GM19452 (cell line): ENCODE measurements around the gene RXFP2.
A peak's percentile ranks its signal among the peaks of the same experiment; 100 is the strongest.

ENCODE experiments used
- ATAC-seq: cut with Tn5 transposase; IDR thresholded peaks from one replicate; pipeline ENCODE4 v1.9.1; 2021; ENCODE audit not compliant: unreplicated experiment

Gene RXFP2, protein sequence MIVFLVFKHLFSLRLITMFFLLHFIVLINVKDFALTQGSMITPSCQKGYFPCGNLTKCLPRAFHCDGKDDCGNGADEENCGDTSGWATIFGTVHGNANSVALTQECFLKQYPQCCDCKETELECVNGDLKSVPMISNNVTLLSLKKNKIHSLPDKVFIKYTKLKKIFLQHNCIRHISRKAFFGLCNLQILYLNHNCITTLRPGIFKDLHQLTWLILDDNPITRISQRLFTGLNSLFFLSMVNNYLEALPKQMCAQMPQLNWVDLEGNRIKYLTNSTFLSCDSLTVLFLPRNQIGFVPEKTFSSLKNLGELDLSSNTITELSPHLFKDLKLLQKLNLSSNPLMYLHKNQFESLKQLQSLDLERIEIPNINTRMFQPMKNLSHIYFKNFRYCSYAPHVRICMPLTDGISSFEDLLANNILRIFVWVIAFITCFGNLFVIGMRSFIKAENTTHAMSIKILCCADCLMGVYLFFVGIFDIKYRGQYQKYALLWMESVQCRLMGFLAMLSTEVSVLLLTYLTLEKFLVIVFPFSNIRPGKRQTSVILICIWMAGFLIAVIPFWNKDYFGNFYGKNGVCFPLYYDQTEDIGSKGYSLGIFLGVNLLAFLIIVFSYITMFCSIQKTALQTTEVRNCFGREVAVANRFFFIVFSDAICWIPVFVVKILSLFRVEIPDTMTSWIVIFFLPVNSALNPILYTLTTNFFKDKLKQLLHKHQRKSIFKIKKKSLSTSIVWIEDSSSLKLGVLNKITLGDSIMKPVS

DNA sequence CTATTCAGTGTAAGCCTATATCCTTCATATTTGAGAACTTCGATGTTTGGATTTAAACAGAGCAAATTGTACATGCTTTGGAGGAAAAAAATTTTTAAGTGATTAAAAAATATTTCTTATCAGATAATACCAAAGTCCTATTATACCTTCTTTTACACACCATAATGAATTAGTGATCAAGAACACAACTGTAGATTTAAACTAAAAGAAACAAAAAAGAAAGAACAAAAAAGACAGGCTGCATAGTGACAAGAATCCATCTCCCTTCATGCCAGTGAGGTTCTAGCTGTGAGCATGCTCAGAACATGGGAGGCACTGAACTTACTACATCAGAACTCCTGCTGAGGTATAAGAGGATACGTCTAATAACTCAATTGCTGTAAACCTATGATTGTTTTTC lies at the start of gene RXFP2:
Gene RXFP2, plus strand, starts transcription at position 301 of the 400 bp plus-strand sequence. Its CDS starts 87 bp downstream, at position 388.
- ATAC-seq = no peak

DNA sequence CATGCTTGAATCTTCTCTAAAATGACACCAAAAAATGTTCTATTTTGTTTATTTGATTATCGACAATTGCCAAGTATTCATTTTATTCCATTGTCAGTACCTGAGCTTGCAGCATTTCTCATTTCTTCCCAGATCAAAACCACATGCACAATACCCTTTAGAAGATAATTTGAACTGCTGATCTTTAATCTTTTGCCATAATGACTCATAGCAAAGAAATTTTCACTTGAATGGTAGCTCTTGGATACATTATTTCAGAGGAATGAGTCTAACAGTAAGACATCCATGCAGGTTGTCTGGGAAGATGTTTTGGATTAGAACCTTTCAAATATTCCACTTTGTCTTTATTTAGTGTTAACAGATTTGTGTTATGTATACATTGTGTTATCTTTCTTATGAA lies 42.0 kb upstream of the RXFP2 start:
- no peak for ATAC-seq

DNA sequence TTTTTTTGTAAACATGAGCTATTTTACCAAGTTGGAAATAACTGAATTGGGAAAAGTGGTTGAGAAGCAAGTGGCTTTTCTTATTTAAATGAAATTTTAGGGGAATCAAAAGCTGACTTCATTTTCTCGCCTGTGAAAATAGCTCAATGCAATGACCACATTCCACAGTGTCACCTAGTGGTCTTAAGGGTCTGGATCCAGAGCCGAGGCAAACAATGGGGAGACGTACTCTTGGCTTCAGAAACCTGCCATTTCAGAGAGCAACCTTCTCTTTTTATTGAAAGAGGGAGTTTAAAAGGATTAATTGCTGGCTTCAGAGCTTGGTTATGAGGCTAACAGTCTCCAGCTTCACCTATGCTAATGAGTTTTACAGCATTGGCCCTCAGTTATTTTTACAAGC lies 39.7 kb upstream of the RXFP2 start:
- ATAC-seq = no peak

DNA sequence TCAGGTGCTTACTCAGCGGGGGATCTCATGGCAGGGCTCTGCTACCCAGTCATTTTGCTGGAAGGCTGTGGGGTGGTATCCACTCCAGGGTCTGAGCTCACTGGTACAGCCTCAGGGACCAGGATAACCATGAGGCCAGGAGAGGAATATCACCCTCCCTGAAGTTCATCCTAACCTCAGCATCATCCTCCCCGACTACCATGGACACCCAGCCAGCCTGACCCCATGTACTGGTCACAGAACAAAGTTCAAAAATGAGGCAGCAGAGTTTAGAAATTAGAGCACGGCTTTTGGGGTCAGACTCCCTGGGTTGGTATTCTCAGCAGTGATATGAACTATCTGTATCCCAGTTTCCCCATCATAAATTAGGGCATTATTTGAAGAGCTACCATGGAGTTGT lies 35.5 kb upstream of the RXFP2 start:
- ATAC-seq = no peak

DNA sequence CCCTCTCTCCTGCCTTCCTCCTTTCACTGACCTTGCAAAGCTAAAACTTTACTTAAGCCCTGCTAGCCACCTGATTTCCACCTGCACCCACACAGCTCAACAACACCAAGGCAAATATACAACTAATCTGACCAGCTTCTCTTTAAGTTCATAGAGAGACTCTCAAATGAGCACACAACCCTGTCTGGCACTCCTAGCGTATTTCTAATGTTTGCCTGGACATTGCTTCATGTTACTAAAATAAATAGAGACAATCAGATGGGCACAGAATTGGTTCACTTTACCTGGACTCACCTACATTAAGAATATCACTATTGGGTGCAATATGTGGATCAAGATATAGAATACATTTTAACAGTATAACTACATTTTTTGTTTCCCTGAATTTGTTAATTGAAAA lies 33.2 kb upstream of the RXFP2 start:
- ATAC-seq = no peak

DNA sequence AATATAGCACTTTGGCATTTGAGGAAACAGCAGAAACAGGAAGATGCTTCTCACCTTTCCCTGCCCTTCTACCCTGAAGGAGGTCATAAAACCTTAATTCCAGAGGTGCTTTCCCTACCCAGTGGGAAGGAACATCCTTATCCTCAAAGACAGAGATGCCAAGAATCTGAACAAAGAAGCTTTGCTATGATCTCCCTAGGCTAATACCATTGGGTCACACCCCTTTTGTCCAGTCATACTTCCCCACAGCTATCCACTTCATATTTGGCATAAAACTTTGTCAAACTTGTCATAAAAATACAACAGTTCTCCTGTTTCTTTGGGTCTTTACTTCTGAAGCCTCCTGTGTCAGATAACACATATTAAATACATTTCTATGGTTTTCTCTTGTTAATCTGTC lies 21.7 kb upstream of the RXFP2 start:
- ATAC-seq = no peak

GRCh38 chr13:31719214-31719613 lies 20.1 kb upstream of the RXFP2 start:
- ATAC-seq = no peak

- no peak for ATAC-seq
Observed at GRCh38 chr13:31722673-31723072, 16.7 kb upstream of the RXFP2 start.

GRCh38 chr13:31725841-31726240 lies 13.5 kb upstream of the RXFP2 start:
- no peak for ATAC-seq

GRCh38 chr13:31731921-31732320 lies 7.4 kb upstream of the RXFP2 start:
- ATAC-seq = no peak

GRCh38 chr13:31733066-31733465 lies 6.3 kb upstream of the RXFP2 start:
- ATAC-seq = no peak

DNA sequence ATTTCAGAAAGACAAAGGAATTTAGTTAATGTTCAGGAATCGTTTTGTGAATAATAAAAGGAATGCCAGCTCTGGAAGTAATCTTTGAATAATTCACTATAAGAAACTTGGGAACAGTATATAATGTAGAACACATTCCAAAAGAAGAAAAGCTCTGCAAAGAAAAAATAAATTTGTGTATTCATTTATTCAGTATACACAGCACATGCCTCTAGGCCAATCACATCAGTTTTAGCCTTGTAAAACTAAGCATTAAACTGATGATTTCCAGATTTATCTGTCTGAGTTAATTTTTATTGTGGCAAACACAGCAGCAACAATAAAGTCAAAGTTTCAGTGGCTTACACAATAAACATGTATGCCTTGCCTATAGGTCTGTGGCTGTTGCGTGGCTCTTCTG lies 5.7 kb upstream of the RXFP2 start:
- ATAC-seq = no peak

DNA sequence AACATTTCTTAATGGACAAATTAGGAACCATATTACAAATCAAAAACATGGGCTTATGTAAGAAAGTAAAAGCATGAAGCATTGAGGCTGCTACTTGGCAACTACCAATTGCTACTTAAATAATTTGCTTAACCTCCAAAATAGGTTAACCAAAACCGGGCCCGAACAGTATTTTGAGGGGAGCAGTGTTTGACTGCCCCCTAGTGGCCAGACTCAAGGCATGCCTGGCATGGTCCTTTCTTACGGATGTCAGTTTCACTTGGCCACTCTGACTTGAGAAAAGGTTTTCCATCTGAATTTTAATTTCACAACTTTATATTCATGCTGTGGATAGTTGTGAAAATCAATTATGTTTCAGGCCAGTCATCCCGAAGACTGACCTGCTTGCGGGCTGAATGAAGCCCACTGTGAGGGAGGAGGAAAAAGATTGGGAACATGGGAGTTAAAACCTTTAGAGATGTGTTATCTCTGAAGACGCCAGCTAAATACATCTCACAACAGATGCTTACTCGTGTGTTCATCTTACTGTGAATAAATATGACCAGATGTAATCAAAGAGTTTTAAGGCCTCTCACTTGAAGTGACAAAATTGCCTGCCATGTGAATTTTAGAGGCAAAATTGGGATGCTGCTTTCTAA lies 2.9 kb downstream of the RXFP2 start:
- ATAC-seq = peak; percentile 91

GRCh38 chr13:31747291-31747690 lies 8.0 kb downstream of the RXFP2 start:
- no peak for ATAC-seq

DNA sequence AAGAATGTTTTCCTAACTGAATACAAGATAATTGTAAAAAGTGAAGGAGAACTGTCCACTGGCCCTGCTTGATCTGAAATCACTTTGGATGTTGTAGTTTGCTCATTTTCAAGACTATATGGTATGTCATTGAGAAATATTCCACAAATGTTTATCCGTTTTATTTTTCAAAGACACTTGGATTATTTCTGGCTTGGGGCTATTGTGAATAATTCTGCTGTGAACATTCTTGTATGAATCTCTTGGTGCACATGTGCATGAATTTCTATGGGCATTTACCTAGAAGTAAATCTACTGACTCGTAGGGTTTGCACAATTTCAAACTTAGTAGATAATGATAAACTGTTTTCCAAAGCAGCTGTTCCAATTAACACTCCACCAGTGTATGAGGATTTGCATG lies 8.6 kb downstream of the RXFP2 start:
- no peak for ATAC-seq

DNA sequence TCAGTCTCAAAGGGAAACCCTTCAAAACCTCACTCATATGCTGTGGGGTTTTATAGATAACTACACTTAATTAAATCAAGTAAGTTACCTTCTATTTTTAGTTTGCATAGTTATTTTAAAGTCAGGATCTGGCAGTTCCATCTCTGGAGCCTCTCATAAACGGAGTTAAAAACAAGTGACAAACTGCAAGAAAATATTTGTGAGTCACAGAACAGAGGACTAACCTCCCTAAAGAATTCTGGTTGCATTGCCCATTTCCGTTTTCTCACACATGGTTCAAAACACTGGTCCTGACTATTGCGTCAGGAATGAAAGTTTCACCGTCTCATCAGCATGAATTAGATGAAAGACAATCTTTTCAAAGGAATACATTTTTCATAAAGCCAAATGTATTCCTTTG lies 10.6 kb downstream of the RXFP2 start:
- no peak for ATAC-seq

DNA sequence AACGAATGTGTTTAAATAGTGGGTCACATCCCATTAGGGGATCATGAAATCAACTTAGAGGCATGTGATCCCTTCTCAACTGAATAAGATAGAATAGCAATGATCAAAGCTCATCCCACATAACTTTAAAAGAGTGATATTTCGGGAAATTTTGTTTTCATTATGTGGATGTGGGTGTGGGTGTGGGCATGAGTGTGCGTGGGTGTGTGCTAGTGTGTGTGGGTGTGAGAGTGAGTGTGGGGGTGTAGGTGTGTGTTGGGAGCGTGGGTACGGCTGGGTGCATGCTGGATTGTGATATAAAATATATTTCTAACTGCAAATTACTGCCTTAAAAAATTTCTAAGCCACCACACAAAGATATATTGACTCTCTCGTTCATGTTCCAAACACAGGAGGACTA lies 15.9 kb downstream of the RXFP2 start:
- no peak for ATAC-seq

- no peak for ATAC-seq
Observed at GRCh38 chr13:31755803-31756212, 16.5 kb downstream of the RXFP2 start.

GRCh38 chr13:31756346-31756745 lies 17.0 kb downstream of the RXFP2 start:
- ATAC-seq = no peak

GRCh38 chr13:31761951-31762350 lies 22.6 kb downstream of the RXFP2 start:
- ATAC-seq = no peak

- ATAC-seq = no peak
Observed at GRCh38 chr13:31764556-31764955, 25.2 kb downstream of the RXFP2 start.
